Hypothalamus (tissue), 51 donors: ENCODE data around the gene SNRPD3.

Source experiments
- DNase-seq, 51 donors: peaks; one replicate each; lab custom pipeline; 2025; lab: John Stamatoyannopoulos, UW

Gene SNRPD3

GRCh38 chr22:24565077-24565476 is 9.3 kb downstream of the SNRPD3 start:
- DNase-seq, result no peak

GRCh38 chr22:24566899-24567511 is 11.2 kb downstream of the SNRPD3 start:
- no peak for DNase-seq

GRCh38 chr22:24567668-24568067 is 11.9 kb downstream of the SNRPD3 start:
- DNase-seq, result no peak

GRCh38 chr22:24571266-24571665 is 15.5 kb downstream of the SNRPD3 start:
- DNase-seq, result no peak

GRCh38 chr22:24576778-24577177 is 21.0 kb downstream of the SNRPD3 start:
- no peak for DNase-seq

- DNase-seq, result no peak
Measured at GRCh38 chr22:24578355-24579257, 22.8 kb downstream of the SNRPD3 start.

GRCh38 chr22:24579258-24579601 is 23.4 kb downstream of the SNRPD3 start:
- no peak for DNase-seq

- no peak for DNase-seq
Measured at GRCh38 chr22:24580276-24580675, 24.5 kb downstream of the SNRPD3 start.

- DNase-seq, result no peak
Measured at GRCh38 chr22:24582056-24582814, 26.4 kb downstream of the SNRPD3 start.

- DNase-seq, result no peak
Measured at GRCh38 chr22:24583221-24584165, 27.7 kb downstream of the SNRPD3 start.

- no peak for DNase-seq
Measured at GRCh38 chr22:24584166-24584790, 28.5 kb downstream of the SNRPD3 start.

GRCh38 chr22:24584871-24585411 is 29.1 kb downstream of the SNRPD3 start:
- no peak for DNase-seq

GRCh38 chr22:24585461-24585860 is 29.7 kb downstream of the SNRPD3 start:
- DNase-seq, result no peak

GRCh38 chr22:24585927-24586546 is 30.2 kb downstream of the SNRPD3 start:
- no peak for DNase-seq

GRCh38 chr22:24587251-24587650 is 31.5 kb downstream of the SNRPD3 start:
- no peak for DNase-seq

GRCh38 chr22:24587948-24588347 is 32.1 kb downstream of the SNRPD3 start:
- DNase-seq, result no peak

GRCh38 chr22:24588381-24588756 is 32.6 kb downstream of the SNRPD3 start:
- peak; percentile 25 to 97 (median 85) for DNase-seq

- peak in 6 of 51 donors; percentile 48 to 68 (median 62) for DNase-seq
Measured at GRCh38 chr22:24588757-24589481, 33.1 kb downstream of the SNRPD3 start.
